Fibroblast of pulmonary artery (primary cell): ENCODE data around the gene CCDC54.

ENCODE experiments used
- DNase-seq: peaks from one replicate; pipeline ENCODE4 v3.0.0-alpha.2; 2010; ENCODE audit warnings: low read depth
- H3K4me3 ChIP-seq: replicated peaks from 2 replicates; pipeline ENCODE4 v1.5.1; 2011; ENCODE audit warnings: low read depth, mild to moderate bottlenecking, control low read depth, low read length, moderate library complexity
- CTCF ChIP-seq: IDR thresholded peaks from 2 replicates; pipeline ENCODE4 v1.5.1; 2011; ENCODE audit warnings: mild to moderate bottlenecking, control low read depth, low read length, inconsistent platforms; ENCODE audit errors: missing control alignments

CCDC54 gene

GRCh38 chr3:107369791-107370190, 7.4 kb upstream of the CCDC54 start:
- H3K4me3 ChIP-seq = no peak overlapping the region
- no peak for DNase-seq
- no peak for TF ChIP-seq CTCF

- no peak for DNase-seq
- no peak overlapping the region for H3K4me3 ChIP-seq
These were observed 6.3 kb upstream of the CCDC54 start for GRCh38 chr3:107370907-107371306.

GRCh38 chr3:107372506-107372905, 4.7 kb upstream of the CCDC54 start:
- no peak for DNase-seq
- TF ChIP-seq CTCF = no peak
- H3K4me3 ChIP-seq = no peak overlapping the region

More at GRCh38 chr3:107370907-107371306, 6.3 kb upstream of the CCDC54 start:
- TF ChIP-seq CTCF = no peak

- TF ChIP-seq CTCF = no peak
- no peak for DNase-seq
- no peak overlapping the region for H3K4me3 ChIP-seq
These were observed 3.3 kb upstream of the CCDC54 start for GRCh38 chr3:107373896-107374295.

GRCh38 chr3:107375682-107376081, 1.6 kb upstream of the CCDC54 start:
- no peak overlapping the region for H3K4me3 ChIP-seq
- no peak for DNase-seq
- no peak for TF ChIP-seq CTCF

GRCh38 chr3:107382631-107383030, 5.4 kb downstream of the CCDC54 start:
- TF ChIP-seq CTCF = no peak
- H3K4me3 ChIP-seq = no peak overlapping the region
- no peak for DNase-seq

GRCh38 chr3:107384428-107384827, 7.2 kb downstream of the CCDC54 start:
- DNase-seq = no peak
- no peak for TF ChIP-seq CTCF
- H3K4me3 ChIP-seq = no peak overlapping the region
